GM19023 (cell line): Measurements from ENCODE around the gene RAB11FIP2.

Experiments used
- ATAC-seq: cut with Tn5 transposase; IDR thresholded peaks from one replicate; pipeline ENCODE4 v1.9.1; 2021; ENCODE audit warnings: mild to moderate bottlenecking, moderate library complexity; ENCODE audit not compliant: unreplicated experiment

The RAB11FIP2 gene

DNA sequence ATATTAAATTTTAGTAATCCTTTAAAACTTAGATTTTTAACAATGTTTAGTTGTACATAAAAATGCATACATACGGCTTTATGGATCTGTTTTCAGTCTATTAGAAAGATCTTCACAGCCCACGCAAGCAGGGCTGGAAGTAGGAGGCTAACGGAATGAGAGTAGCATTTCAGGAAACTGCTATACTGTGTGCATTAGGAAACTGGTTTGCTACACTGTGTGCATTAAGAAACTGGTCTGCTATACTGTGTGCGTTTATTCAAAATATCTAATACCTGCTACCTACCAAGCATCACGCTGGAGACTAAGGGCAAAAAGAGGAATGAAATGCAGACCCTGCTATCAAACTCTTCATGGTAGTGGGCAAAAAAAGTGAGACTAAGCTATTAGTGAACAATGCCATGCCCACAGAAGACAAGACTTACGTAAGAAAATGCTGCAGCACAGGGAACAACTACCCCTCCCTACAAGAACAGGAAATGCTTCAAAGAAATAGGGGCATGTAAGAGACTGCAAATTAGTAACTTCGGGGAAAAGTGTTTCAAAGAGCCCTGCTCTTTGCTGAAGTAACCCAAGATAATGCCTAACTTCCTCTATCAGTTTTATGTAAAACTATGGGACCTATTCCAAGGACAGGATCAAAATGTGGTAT, 11.3 kb downstream of the RAB11FIP2 start:
- ATAC-seq = no peak

- ATAC-seq = no peak
Measured at GRCh38 chr10:118034791-118035261, 11.9 kb downstream of the RAB11FIP2 start.

DNA sequence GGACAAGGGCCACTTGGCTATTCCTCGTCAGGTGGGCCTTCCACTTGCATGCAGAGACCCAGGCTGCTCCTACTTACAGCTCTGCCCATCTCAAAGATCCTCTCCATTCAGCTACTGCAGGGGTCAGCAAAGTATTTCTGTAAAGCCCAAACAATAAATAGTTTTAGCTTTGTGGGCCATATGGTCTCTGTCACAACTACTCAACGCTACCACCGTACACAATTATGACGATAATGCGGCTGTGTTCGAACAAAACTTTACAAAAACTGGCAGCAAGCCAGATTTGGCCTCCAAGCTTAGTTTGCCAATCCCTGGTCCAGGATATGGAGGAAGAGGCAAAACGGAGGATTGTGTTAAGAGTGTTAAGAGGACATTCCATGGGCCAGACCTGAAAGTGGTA, 12.8 kb downstream of the RAB11FIP2 start:
- no peak for ATAC-seq

DNA sequence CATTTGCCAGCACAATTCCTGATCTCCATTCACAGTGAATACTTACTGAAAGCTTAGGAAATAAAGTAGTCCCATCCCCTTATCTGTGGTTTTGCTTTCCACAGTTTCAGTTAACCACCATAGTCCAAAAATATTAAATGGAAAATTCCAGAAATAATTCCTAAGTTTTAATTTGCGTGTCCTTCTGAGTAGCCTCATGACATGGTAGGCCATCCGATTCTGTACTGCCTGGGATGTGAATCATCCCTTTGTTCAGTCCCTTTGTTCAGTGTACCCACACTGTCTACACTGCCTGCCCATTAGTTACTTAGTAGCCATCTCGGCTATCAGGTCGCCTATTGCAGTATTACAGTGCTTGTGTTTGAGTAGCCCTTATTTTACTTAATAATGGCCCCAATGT, 14.2 kb downstream of the RAB11FIP2 start:
- no peak for ATAC-seq

GRCh38 chr10:118031351-118032075, 15.2 kb downstream of the RAB11FIP2 start:
- ATAC-seq = no peak

DNA sequence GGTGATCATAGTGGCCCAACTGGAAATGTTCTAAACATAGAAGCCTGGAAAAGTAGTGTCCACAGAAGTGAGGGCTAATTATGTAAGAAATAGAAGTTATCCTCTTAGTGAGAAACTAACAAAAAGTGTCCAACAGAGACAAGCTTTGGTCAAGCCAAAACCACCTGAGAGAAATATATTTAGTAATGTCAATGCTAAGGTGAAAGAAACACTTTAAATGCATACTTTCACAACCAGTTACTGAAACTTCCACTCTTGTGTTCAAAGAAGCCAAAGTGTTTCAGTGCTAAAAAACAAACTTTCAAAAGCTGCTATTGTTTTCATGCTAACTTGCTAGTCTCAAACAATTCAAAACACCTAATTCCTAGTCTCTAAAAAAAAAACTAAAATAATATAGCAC, 18.1 kb downstream of the RAB11FIP2 start:
- peak; percentile 93 for ATAC-seq

DNA sequence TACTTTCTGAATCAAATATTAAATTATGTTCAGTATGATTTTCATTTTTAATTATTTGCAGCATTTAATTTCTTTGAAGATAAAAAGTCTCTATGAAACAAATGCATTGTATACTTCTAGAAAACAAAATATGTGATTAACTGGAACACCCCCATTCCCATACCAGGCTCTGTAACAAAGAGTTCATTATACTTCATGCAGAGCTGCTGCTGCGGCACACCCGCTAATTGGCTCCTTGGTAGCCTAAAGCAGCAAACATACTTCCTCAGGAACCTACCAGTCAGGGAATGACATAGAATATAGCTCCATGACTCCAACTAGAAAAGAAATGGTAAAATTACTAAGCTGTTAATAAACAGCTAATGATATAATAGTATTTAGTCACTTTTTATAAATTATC, 19.3 kb downstream of the RAB11FIP2 start:
- no peak for ATAC-seq

GRCh38 chr10:118026936-118027335, 19.8 kb downstream of the RAB11FIP2 start:
- no peak for ATAC-seq

DNA sequence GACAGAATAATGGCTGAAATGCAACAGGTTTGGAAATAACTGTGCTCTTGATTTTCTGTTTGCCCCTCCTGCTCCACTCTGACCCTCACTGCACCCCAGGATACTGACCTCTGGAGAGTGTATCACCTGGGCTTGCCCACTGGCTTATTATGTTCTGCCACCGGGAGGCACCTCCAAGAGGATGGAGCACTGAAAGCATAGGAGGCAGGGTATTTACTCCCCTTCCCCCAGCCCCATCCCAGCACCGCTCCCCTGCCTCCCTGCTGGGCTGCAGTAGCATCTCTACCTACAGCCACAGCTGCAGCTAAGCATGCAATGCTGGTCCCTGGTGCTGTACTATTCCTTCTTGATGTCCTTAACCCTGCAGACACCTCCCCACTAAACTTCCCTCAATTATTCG, 26.4 kb downstream of the RAB11FIP2 start:
- ATAC-seq = no peak

GRCh38 chr10:118017850-118018249, 28.9 kb downstream of the RAB11FIP2 start:
- no peak for ATAC-seq

GRCh38 chr10:118017071-118017740, 29.5 kb downstream of the RAB11FIP2 start:
- ATAC-seq = no peak

- no peak for ATAC-seq
Measured at GRCh38 chr10:118012952-118013525, 33.7 kb downstream of the RAB11FIP2 start.

DNA sequence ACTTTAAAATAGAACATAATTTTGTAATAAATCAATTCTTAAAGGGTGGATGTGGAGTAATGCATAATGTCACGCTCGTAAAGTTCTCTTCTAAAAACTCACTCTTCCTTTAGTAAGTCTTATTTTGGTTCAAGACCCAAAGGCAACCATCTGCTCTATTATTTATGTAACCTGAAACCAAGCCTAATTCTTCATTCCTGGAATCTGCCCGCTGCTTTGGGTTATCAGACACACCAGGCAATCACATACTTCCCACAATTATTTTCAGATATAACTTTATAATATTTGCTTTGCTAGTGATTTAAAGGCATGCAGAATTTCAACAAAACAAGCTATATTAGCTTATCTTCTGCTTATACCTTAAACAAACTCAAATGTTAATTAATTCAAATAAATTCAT, 39.0 kb downstream of the RAB11FIP2 start:
- no peak for ATAC-seq

GRCh38 chr10:118003126-118003525, 43.6 kb downstream of the RAB11FIP2 start:
- no peak for ATAC-seq

DNA sequence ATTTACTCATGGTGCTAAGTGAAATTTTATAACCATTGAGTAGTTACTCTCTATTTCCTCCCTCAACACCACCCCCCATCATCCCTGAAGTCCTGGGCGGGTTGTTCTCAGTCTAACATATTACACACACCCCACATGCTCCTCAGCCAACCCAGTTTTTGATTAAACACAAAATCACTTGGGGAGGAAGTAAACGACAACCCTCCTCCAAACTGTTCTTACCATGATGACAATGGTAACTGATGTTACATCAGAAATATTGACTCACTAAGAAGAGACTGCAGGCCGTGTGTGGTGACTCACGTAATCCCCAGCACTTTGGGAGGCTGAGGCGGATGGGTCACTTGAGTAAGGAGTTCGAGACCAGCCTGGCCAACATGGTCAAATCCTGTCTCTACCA, 44.2 kb downstream of the RAB11FIP2 start:
- ATAC-seq = no peak

DNA sequence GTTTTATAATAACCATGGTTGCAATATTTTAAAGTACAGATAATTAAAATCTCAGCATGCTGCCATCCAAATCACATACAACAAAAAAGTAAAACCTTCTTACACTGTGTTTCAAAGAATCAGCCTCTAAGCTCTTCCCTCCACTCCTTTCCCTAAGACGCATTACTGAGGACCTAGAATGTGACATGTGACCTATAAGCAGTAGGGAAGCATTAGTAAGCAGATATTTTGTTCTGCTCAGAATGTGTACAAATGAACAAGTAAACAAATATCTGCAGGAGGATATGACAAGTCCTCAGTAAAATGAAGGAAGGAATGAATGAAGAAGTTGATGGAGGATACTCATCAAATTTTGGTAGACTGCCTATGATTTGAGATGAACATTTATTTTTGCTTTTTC, 49.1 kb downstream of the RAB11FIP2 start:
- no peak for ATAC-seq

GRCh38 chr10:117996709-117997108, 50.0 kb downstream of the RAB11FIP2 start:
- no peak for ATAC-seq

DNA sequence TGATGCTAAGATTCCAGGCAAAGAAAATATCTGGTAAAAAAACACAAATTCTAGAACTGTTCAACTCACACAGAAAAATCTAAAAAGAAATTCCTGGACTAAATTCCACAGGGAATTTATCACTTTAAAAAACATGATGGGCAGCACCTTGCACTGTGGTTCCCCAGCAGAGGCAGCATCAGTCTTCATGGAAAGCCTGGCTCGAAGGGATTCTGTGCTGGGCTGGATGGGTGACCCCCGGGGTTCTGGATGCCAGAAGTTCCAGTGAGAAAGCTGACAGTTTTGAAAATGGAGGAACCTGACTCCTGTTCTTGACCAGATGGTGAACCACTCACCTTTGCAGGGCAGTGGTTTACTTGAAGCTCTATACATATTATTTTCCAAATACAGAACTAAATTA, 52.0 kb downstream of the RAB11FIP2 start:
- ATAC-seq = no peak

- ATAC-seq = no peak
Measured at GRCh38 chr10:117993166-117993565, 53.6 kb downstream of the RAB11FIP2 start.

DNA sequence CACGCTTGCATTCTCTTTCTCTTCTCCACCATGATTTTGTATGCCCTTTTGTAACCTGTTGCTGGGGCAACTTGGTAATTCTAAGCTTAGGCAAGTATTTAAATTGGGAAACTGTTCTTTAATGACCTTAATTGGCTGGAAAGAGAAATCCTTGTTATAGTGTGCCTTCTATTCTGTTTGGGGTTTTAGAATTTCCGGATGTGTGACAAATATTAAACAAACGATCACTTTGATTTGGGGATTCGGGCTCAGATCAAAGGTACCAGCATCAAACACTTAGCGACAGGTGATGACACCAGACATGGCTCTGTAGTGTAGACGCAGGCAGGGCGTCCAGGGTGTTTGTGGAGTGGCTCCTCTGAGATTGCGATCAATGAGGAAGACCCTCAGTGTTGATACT, 55.0 kb downstream of the RAB11FIP2 start:
- no peak for ATAC-seq

DNA sequence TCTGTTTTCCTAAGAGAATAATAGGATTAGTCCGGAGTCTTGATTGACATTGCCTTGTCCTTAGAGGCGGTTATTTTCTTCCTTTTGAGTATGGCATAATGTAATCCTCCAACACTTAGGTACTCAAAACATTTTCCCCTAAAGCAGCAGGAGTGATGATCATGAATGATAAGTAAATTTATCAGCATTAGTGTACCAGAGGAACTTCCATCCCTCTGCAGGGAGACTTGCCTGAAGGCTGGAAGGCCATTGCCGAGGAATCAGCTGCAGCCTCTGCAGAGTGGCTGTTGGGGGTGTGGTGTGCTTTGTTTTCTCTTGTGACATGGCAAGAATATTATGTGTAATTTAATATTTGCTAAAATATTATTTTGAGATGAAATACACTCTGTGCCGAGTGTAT, 56.8 kb downstream of the RAB11FIP2 start:
- no peak for ATAC-seq

- ATAC-seq = no peak
Measured at GRCh38 chr10:117988814-117989213, 57.9 kb downstream of the RAB11FIP2 start.
